Stimulated activated CD4-positive, alpha-beta T cell treated with anti-CD3 and anti-CD28 coated beads, Interleukin-4, amount 100 ng/mL, for 48 hours (primary cell): ENCODE measurements around the gene TET2.

ENCODE experiments used
- DNase-seq, 2 donors: peaks; one replicate each; pipeline ENCODE4 v3.0.0-alpha.2; 2020; ENCODE audit warnings: low read depth in 2 of 2

The TET2 gene

GRCh38 chr4:105140684-105141490, 5.8 kb upstream of the TET2 start:
- no peak for DNase-seq

GRCh38 chr4:105145156-105145902, 1.3 kb upstream of the TET2 start:
- DNase-seq: no peak

- DNase-seq: peak in 1 of 2 donors; percentile 10
Measured at GRCh38 chr4:105145903-105146275, 787 bp upstream of the TET2 start.

GRCh38 chr4:105147016-105147552, 408 bp downstream of the TET2 start:
- no peak for DNase-seq

- peak in 1 of 2 donors; percentile 27 for DNase-seq
Measured at GRCh38 chr4:105147553-105148161, 981 bp downstream of the TET2 start.

GRCh38 chr4:105148356-105148755, 1.7 kb downstream of the TET2 start:
- no peak for DNase-seq

GRCh38 chr4:105148776-105149175, 2.1 kb downstream of the TET2 start:
- DNase-seq: no peak

- no peak for DNase-seq
Measured at GRCh38 chr4:105149771-105150170, 3.1 kb downstream of the TET2 start.

GRCh38 chr4:105150503-105150902, 3.8 kb downstream of the TET2 start:
- no peak for DNase-seq

GRCh38 chr4:105153749-105154148, 7.1 kb downstream of the TET2 start:
- DNase-seq: no peak

GRCh38 chr4:105154576-105154975, 7.9 kb downstream of the TET2 start:
- DNase-seq: no peak

- no peak for DNase-seq
Measured at GRCh38 chr4:105155426-105155825, 8.8 kb downstream of the TET2 start.

GRCh38 chr4:105158837-105159236, 12.2 kb downstream of the TET2 start:
- DNase-seq: no peak

GRCh38 chr4:105162123-105162796, 15.6 kb downstream of the TET2 start:
- DNase-seq: no peak

GRCh38 chr4:105164548-105164947, 17.9 kb downstream of the TET2 start:
- no peak for DNase-seq

GRCh38 chr4:105166066-105166465, 19.4 kb downstream of the TET2 start:
- no peak for DNase-seq

- no peak for DNase-seq
Measured at GRCh38 chr4:105170711-105171110, 24.0 kb downstream of the TET2 start.

GRCh38 chr4:105171912-105172311, 25.2 kb downstream of the TET2 start:
- no peak for DNase-seq

- no peak for DNase-seq
Measured at GRCh38 chr4:105174098-105174497, 27.4 kb downstream of the TET2 start.

GRCh38 chr4:105179539-105180401, 33.1 kb downstream of the TET2 start:
- no peak for DNase-seq

GRCh38 chr4:105181259-105181658, 34.6 kb downstream of the TET2 start:
- no peak for DNase-seq
